ENCODE data around the gene TTC22.

TTC22 gene

GRCh38 chr1:54834007-54834541 is 33.0 kb upstream of the TTC22 start:
- no peak for DNase-seq (ENCODE audit: low read depth)

DNA sequence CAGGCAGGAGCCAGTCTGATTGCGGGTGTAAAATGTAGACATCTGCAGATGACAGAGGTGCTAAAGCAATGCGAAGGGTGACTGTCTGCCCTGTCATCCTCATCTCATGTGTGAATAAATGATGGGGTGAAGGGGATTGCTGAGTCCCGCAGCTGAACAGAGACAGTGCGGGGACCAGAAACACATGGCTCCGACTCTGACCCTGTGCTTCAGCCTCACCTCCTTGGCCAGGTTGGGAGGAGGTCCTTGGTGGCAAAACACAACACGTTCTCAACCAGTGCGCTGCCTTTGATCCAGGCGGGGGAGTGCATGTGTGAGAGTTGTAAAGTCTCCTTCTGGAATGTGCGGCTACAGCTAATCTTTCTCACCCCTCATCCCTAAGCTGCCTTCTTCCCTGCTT is 32.0 kb upstream of the TTC22 start:
- DNase-seq (ENCODE audit: low read depth) = no peak

DNA sequence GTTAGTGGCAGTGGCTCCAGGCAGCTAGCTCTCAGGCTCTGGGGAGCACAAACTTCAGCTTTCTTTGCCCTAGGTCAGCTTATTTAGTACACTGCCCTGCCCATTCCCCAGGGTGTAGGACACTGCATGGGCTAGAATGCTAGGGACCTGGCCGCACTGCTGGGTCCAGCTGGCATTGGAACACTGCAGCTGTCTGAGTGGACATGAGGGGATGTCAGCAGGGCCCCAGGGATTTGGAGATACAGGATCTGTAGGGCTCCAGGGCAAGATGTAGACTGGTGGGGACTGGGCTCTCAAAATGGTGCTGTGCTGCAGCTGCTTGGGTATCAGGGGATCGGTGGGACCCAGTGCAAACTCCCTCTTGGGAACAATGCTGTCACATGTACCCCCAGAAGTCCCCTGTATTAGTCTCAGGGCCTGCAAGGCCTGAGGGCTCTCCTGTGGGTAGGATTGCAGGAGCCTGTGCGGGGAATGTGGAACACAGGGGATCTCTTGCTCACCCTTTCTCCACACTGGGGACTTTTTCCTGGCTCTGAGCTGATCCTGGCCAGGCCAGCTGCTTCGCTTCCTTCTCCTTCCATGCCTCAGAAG is 25.2 kb upstream of the TTC22 start:
- DNase-seq (ENCODE audit: low read depth) = no peak

GRCh38 chr1:54825696-54826095 is 24.6 kb upstream of the TTC22 start:
- no peak for DNase-seq (ENCODE audit: low read depth)

DNA sequence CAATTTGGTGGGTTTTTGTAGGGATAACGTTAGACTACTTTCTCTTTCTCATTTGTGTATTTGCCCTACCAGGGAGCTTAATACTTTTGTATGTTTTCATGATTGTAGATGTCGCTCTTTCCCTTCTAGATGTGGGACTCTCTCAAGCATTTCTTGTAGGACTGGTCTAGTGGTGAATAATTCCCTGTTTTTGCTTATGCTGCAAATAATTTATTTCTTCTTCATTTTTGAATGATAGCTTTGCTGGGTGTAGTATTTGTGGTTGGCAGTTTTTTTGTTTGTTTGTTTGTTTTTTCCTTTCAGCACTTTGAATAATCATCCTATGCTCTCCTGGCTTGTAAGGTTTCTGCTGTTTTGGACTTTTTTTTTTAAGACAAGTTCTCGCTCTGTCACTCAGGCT is 22.5 kb upstream of the TTC22 start:
- no peak for DNase-seq (ENCODE audit: low read depth)

- DNase-seq (ENCODE audit: low read depth) = no peak
Observed at GRCh38 chr1:54819733-54820132, 18.6 kb upstream of the TTC22 start.

DNA sequence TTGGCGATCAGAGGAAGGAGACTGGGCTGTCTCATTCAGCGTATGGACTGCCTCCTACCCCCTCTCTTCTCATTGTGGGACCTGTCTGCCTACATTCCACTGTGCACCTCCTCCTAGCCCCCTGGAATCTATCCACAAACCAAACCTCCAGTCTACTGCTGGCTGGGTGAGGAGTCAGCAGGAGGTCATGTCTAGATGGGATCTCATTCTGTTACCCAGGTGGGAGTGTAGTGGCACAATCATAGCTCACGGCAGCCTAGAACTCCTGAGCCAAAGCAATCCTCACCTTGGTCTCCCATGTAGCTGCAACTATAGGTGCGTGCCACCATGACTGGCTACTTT is 18.0 kb upstream of the TTC22 start:
- no peak for DNase-seq (ENCODE audit: low read depth)

DNA sequence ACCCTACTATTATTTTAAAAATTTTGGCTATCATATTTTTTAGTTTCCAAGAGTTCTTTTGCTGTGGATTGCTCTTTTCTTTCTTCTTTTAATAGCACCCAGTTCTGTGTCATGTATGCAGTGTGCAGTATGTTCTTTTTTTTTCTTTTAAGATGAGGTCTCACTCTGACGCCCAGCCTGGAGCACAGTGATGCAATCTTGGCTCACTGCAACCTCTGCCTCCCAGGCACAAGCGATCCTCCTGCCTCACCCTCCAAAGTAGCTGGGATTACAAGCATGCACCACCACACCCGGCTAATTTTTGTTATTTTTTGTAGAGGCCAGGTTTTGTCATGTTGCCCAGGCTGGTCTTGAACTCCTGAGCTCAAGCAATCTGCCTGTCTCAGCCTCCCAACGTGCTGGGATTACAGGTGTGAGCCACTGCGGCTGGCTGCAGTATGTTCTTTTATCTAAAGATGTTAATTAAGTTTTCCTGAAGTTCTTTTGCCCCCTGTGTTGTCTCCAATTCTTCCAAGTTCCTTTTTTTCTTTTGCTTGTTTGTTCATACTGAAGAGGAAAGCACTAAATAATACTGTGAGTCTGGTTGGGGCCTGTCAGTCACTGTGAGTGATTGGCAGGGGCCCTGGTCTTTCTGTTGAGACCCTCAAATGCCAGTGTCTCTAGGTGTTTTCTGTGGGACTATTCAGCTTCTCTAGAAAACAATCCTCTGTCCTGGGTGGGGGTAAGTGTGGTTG is 17.5 kb upstream of the TTC22 start:
- DNase-seq (ENCODE audit: low read depth) = no peak

GRCh38 chr1:54816951-54817350 is 15.8 kb upstream of the TTC22 start:
- no peak for DNase-seq (ENCODE audit: low read depth)

DNA sequence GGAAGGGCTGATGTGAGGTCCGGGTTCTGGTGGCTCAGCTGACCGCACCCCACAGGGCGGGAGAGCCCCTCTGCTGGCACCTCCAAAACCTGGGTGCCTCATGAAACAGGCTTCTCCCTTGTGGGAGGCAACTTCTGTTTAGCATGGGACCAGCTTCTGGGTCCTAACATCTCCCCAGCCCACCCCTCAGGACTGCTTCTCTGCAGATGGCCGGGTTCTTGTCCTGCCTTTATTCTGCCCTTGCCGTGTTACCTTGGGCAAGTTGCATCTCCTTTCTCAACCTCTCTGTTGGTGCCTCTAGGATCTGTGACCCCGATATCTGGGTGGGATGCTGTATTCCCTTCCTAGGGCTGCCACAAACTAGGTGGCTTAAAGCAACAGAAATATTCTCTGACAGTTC is 15.0 kb upstream of the TTC22 start:
- DNase-seq (ENCODE audit: low read depth) = no peak

GRCh38 chr1:54815086-54815876 is 14.2 kb upstream of the TTC22 start:
- DNase-seq (ENCODE audit: low read depth) = no peak

GRCh38 chr1:54814571-54814970 is 13.4 kb upstream of the TTC22 start:
- DNase-seq (ENCODE audit: low read depth) = no peak

GRCh38 chr1:54814126-54814498 is 13.0 kb upstream of the TTC22 start:
- DNase-seq (ENCODE audit: low read depth) = no peak

DNA sequence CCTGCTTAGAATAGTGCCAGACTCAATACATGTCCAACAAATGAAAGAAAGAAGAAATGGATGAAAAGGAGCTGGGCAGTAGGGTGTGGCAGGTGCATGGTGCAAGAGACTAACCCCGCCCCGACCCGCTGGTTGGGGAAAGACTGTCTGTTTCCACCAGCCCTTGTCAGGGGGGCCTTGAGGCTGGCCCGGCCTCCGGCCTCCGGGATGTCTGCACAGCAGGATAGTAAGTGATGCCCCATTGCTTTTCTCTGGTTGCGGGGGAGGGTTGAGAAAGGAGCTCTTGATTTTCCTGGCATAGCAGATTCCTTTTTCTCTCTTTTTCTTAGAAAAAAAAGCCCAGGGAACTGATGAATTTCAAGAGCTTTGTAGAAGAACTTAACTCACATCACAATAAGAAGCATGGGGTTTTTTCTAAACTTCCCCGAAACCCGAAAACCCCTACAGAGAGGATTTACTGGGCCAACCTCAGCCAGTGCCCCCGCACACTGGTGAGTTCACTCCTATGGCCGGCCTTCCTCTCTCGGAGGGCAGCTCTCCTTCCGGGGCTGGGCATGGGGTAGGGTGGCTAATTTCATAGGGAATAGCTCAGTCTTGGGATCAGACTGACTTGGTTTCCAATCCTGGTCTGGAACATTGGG is 12.5 kb upstream of the TTC22 start:
- no peak for DNase-seq (ENCODE audit: low read depth)

- no peak for DNase-seq (ENCODE audit: low read depth)
Observed at GRCh38 chr1:54812801-54813484, 11.8 kb upstream of the TTC22 start.

- no peak for DNase-seq (ENCODE audit: low read depth)
Observed at GRCh38 chr1:54811739-54812655, 10.9 kb upstream of the TTC22 start.

DNA sequence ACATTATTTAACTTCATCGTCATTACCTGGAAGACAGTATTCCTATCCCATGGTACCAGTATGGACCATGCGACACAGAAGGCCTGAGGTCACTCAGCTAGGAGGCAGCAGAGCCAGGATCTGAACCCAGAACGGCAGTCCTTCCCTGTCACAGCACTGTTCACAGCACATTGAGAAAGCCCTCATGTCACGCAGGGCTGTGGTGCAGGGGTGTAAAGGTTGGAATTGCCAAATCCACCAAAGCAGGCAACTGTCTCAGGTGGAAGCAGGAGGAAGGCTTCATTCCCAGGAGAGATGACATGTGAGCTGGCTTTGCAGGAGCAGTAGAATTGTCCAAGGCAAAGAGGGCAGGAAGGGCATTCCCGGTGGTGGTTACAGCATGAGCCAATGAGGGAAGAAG is 9.9 kb upstream of the TTC22 start:
- no peak for DNase-seq (ENCODE audit: low read depth)

DNA sequence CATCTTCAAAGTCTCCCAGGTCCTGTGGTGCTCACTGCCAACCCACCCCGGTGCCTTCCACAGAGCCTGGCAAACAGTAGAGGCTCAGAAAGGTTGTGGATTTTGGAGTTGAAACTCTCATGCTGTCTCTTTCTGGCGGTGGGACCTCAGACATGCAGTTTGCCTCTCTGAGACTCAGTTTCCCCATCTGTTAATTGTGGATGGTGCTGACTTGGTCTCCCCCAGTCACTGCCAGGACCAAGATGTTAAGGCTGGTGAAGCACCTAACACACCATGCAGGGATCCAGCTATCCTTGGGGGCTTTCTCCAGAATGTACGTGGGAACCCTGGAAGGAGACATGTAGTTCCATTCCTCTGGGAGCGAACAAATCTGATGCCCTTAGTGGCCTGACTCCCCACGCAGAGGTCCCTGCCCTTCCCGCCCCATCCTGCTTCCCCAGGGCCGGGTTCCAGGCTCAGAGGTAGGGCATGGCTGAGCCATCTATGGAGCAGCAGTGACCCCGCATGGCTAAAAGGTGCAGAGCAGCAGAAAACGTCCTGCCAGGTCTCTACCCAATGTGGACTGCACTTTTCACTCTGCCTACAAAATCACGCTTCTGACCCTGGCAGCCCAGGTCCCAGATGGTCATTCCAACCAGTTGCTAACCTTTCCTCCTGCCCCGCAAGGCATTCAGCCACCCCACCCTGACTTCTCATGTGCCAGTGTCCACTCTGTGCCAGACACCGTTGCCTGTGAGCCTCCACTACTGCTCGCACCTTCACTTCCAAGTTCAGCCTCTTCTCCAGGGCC is 9.2 kb upstream of the TTC22 start:
- DNase-seq (ENCODE audit: low read depth) = peak; percentile 38

DNA sequence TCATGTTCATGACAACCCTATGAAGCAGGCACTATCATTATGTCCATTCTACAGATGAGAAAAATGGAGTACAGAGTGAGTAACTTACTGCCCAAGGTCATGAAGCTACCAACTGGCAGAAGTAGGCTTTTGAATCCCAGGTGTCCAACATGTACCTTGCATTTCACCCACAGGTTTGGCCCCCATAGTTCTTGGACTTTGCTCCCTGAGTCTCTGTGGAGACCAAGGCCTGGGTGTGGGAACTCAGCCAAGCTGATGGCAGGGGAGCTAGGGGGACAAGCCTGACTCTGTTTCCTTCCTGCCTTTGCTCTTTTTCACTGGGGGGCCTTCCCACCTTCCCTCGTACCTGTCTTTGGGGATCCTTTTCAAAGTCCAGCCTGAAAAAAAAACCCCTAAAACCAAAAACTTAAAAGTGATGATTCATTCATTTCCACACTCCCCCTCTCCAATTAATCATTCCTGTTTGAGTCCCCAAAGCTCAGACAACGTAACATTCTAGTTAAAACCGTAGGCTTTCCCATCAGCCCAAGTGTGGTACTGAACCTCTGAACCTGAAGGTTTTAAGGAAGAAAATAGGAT is 8.5 kb upstream of the TTC22 start:
- no peak for DNase-seq (ENCODE audit: low read depth)
